ENCODE measurements around the gene NSRP1. TPM values are rescaled to one million over a fixed set of nuclear protein-coding genes. Genes with fewer than 3 reads are reported as not detected.

Gene NSRP1
- polyA plus RNA-seq, 3 donors = 7.2 to 19.9 (median 11.7) TPM

GRCh38 chr17:30191072-30191471 lies 74.5 kb downstream of the NSRP1 start:
- Histone ChIP-seq H4K20me1 (ENCODE audit: insufficient read depth, low read length) (no peaks in the 10 kb centered on the region), H3K79me2 (ENCODE audit: insufficient read depth, low read length) (no peaks in the 10 kb centered on the region), H3K4me1 (ENCODE audit: control insufficient read depth in 1 of 2, insufficient read depth in 2 of 2, low read length in 2 of 2) (no peaks in the 10 kb centered on the region), H3K4me3 (replicated peaks in 1 of 3; ENCODE audit: low read depth in 2 of 3, low read length in 3 of 3) (no peak overlapping the region), H3K36me3 (replicated peaks in 1 of 2; ENCODE audit: control insufficient read depth in 1 of 2, insufficient read depth in 2 of 2, low read length in 2 of 2) (peaks cover 12 to 13% of the 10 kb centered on the region in 2 donors), H2AFZ (ENCODE audit: insufficient read depth, low read depth, low read length, poor library complexity, severe bottlenecking) (no peak overlapping the region), H3K9ac (ENCODE audit: insufficient read depth, low read length, poor library complexity, severe bottlenecking) (no peak overlapping the region), H3K27ac (ENCODE audit: low read depth in 1 of 2, low read length in 2 of 2) (no peak overlapping the region), H3K4me2 (replicated peaks; ENCODE audit: extremely low read depth, low read length, poor library complexity, severe bottlenecking) (no peak overlapping the region), H3K9me3 (replicated peaks in 1 of 2; ENCODE audit: control insufficient read depth in 1 of 2, insufficient read depth in 1 of 2, low read length in 2 of 2) (no peaks in the 10 kb centered on the region), H3K27me3 (ENCODE audit: control insufficient read depth in 2 of 2, insufficient read depth in 2 of 2, low read length in 2 of 2) (peaks cover 2 to 6% of the 10 kb centered on the region in 2 donors)
- H3K4me3 Mint-ChIP-seq = no peak overlapping the region
- H3K36me3 Mint-ChIP-seq = peaks cover 3 to 8% of the 10 kb centered on the region in 2 donors
- no peak for TF ChIP-seq CTCF (IDR thresholded peaks at IDR 0.05)
- H3K9me3 Mint-ChIP-seq = peaks cover 0 to 2% (median 0%) of the 10 kb centered on the region in 7 donors
- H3K4me1 Mint-ChIP-seq = no peaks in the 10 kb centered on the region
- WGBS (ENCODE audit: insufficient coverage) = 75% methylated on average over 1 of the region's 2 CpGs
- H3K27me3 Mint-ChIP-seq (ENCODE audit: low read depth in 3 of 3) = peaks cover 13 to 21% (median 14%) of the 10 kb centered on the region in 3 donors
- no peak overlapping the region for H3K27ac Mint-ChIP-seq
- no peak for DNase-seq
- intact Hi-C loops (cut with micrococcal nuclease) = no loop called here

GRCh38 chr17:30196504-30196903 lies 79.9 kb downstream of the NSRP1 start:
- Histone ChIP-seq H3K79me2 (ENCODE audit: insufficient read depth, low read length) (no peaks in the 10 kb centered on the region), H2AFZ (ENCODE audit: insufficient read depth, low read depth, low read length, poor library complexity, severe bottlenecking) (no peak overlapping the region), H4K20me1 (ENCODE audit: insufficient read depth, low read length) (no peaks in the 10 kb centered on the region), H3K27me3 (ENCODE audit: control insufficient read depth in 2 of 2, insufficient read depth in 2 of 2, low read length in 2 of 2) (peaks cover 2 to 6% of the 10 kb centered on the region in 2 donors), H3K4me3 (replicated peaks in 1 of 3; ENCODE audit: low read depth in 2 of 3, low read length in 3 of 3) (no peak overlapping the region), H3K4me2 (replicated peaks; ENCODE audit: extremely low read depth, low read length, poor library complexity, severe bottlenecking) (no peak overlapping the region), H3K4me1 (ENCODE audit: control insufficient read depth in 1 of 2, insufficient read depth in 2 of 2, low read length in 2 of 2) (no peaks in the 10 kb centered on the region), H3K36me3 (replicated peaks in 1 of 2; ENCODE audit: control insufficient read depth in 1 of 2, insufficient read depth in 2 of 2, low read length in 2 of 2) (no peaks in the 10 kb centered on the region), H3K9ac (ENCODE audit: insufficient read depth, low read length, poor library complexity, severe bottlenecking) (no peak overlapping the region), H3K27ac (ENCODE audit: low read depth in 1 of 2, low read length in 2 of 2) (no peak overlapping the region), H3K9me3 (replicated peaks in 1 of 2; ENCODE audit: control insufficient read depth in 1 of 2, insufficient read depth in 1 of 2, low read length in 2 of 2) (no peaks in the 10 kb centered on the region)
- Mint-ChIP-seq H3K27ac (no peak overlapping the region), H3K4me3 (no peak overlapping the region), H3K4me1 (no peaks in the 10 kb centered on the region), H3K27me3 (ENCODE audit: low read depth in 3 of 3) (peaks cover 14 to 18% (median 18%) of the 10 kb centered on the region in 3 donors), H3K36me3 (no peaks in the 10 kb centered on the region), H3K9me3 (no peaks in the 10 kb centered on the region)
- DNase-seq = no peak
- no peak for TF ChIP-seq CTCF (IDR thresholded peaks at IDR 0.05)
- 80% methylated on average over 1 of the region's 3 CpGs for WGBS (ENCODE audit: insufficient coverage)
- intact Hi-C loops (cut with micrococcal nuclease) = no loop called here

All from CD14-positive monocyte (primary cell).